Measurements from ENCODE around the gene RER1.

DNA sequence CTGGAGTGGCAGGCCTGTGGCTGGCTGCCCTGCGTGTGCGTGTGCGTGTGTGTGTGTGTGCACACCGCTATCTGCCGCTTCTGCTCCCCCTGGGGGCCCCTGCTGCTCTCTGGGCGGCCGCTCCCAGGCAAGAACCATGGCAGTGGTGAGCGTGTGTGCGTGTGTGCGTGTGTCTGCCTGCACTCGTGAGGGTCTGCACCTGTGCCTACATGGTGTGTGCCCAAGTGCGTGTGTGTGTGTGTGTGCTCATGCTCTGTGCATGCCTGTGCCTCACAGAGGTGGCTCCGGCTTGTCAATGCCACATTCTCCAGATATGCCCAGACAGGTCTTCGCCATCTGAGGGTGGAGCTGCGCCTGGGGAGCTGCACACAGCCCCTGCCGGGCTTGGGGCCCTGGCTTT is 39.5 kb downstream of the RER1 start:
- no peak for TF ChIP-seq EZH2 (IDR thresholded peaks at IDR 0.05; ENCODE audit: borderline replicate concordance, insufficient read depth, low read length, poor library complexity, severe bottlenecking)
- TF ChIP-seq, protein P1, sequence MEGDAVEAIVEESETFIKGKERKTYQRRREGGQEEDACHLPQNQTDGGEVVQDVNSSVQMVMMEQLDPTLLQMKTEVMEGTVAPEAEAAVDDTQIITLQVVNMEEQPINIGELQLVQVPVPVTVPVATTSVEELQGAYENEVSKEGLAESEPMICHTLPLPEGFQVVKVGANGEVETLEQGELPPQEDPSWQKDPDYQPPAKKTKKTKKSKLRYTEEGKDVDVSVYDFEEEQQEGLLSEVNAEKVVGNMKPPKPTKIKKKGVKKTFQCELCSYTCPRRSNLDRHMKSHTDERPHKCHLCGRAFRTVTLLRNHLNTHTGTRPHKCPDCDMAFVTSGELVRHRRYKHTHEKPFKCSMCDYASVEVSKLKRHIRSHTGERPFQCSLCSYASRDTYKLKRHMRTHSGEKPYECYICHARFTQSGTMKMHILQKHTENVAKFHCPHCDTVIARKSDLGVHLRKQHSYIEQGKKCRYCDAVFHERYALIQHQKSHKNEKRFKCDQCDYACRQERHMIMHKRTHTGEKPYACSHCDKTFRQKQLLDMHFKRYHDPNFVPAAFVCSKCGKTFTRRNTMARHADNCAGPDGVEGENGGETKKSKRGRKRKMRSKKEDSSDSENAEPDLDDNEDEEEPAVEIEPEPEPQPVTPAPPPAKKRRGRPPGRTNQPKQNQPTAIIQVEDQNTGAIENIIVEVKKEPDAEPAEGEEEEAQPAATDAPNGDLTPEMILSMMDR (IDR thresholded peaks at IDR 0.05; ENCODE audit: poor library complexity, severe bottlenecking), result no peak
- TF ChIP-seq EP300 (conservative IDR thresholded peaks at IDR 0.05; ENCODE audit: poor library complexity, severe bottlenecking), result no peak
- TF ChIP-seq, protein P2, sequence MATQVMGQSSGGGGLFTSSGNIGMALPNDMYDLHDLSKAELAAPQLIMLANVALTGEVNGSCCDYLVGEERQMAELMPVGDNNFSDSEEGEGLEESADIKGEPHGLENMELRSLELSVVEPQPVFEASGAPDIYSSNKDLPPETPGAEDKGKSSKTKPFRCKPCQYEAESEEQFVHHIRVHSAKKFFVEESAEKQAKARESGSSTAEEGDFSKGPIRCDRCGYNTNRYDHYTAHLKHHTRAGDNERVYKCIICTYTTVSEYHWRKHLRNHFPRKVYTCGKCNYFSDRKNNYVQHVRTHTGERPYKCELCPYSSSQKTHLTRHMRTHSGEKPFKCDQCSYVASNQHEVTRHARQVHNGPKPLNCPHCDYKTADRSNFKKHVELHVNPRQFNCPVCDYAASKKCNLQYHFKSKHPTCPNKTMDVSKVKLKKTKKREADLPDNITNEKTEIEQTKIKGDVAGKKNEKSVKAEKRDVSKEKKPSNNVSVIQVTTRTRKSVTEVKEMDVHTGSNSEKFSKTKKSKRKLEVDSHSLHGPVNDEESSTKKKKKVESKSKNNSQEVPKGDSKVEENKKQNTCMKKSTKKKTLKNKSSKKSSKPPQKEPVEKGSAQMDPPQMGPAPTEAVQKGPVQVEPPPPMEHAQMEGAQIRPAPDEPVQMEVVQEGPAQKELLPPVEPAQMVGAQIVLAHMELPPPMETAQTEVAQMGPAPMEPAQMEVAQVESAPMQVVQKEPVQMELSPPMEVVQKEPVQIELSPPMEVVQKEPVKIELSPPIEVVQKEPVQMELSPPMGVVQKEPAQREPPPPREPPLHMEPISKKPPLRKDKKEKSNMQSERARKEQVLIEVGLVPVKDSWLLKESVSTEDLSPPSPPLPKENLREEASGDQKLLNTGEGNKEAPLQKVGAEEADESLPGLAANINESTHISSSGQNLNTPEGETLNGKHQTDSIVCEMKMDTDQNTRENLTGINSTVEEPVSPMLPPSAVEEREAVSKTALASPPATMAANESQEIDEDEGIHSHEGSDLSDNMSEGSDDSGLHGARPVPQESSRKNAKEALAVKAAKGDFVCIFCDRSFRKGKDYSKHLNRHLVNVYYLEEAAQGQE (IDR thresholded peaks at IDR 0.05; ENCODE audit: borderline replicate concordance), result no peak
- no peak for TF ChIP-seq MXI1 (conservative IDR thresholded peaks at IDR 0.05; ENCODE audit: poor library complexity, severe bottlenecking)
- TF ChIP-seq SMC3 (conservative IDR thresholded peaks at IDR 0.05; ENCODE audit: poor library complexity), result no peak
- TF ChIP-seq RAD21 (conservative IDR thresholded peaks at IDR 0.05), result no peak
